ENCODE data around the gene OSM.

- no peak for TF ChIP-seq CTCF (optimal IDR thresholded peaks at IDR 0.05 in 1 of 3, IDR thresholded peaks at IDR 0.05 in 1 of 3, conservative IDR thresholded peaks at IDR 0.05 in 1 of 3; ENCODE audit: extremely low read depth in 1 of 3, insufficient read depth in 2 of 3, low read length in 3 of 3)
- TF ChIP-seq EZH2 (IDR thresholded peaks at IDR 0.05; ENCODE audit: low read length), result no peak
Observed at GRCh38 chr22:30280505-30280904, 13.9 kb upstream of the OSM start.
